ENCODE measurements around the gene MMP24OS. TPM values are rescaled to one million over a fixed set of nuclear protein-coding genes. Genes with fewer than 3 reads are reported as not detected.
"Not testable (repeated sequence)": the region's sequence is repeated elsewhere in the genome, so short reads cannot be mapped to it uniquely, and the experiment has no call there.

Gene MMP24OS
- total RNA-seq, 4 donors from 2014 or later, result 25.2 to 46.8 (median 35.2) TPM

- TF ChIP-seq POLR2AphosphoS5 (IDR thresholded peaks at IDR 0.05) (no peak), POLR2A (IDR thresholded peaks at IDR 0.05) (no peak), EP300 (IDR thresholded peaks at IDR 0.05) (no peak)
- TF ChIP-seq, protein P1, sequence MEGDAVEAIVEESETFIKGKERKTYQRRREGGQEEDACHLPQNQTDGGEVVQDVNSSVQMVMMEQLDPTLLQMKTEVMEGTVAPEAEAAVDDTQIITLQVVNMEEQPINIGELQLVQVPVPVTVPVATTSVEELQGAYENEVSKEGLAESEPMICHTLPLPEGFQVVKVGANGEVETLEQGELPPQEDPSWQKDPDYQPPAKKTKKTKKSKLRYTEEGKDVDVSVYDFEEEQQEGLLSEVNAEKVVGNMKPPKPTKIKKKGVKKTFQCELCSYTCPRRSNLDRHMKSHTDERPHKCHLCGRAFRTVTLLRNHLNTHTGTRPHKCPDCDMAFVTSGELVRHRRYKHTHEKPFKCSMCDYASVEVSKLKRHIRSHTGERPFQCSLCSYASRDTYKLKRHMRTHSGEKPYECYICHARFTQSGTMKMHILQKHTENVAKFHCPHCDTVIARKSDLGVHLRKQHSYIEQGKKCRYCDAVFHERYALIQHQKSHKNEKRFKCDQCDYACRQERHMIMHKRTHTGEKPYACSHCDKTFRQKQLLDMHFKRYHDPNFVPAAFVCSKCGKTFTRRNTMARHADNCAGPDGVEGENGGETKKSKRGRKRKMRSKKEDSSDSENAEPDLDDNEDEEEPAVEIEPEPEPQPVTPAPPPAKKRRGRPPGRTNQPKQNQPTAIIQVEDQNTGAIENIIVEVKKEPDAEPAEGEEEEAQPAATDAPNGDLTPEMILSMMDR (IDR thresholded peaks at IDR 0.05), result no peak
- DNase-seq (ENCODE audit: low spot score in 2 of 2), result no peak
- 88% methylated on average over 1 of the region's 1 CpG for WGBS
- no peaks in the 10 kb centered on the region for H3K9me3 ChIP-seq
- H3K27ac ChIP-seq, result no peak overlapping the region
- H3K4me1 ChIP-seq, result no peaks in the 10 kb centered on the region
- H3K36me3 ChIP-seq, result peaks cover 23% of the 10 kb centered on the region
- H3K4me3 ChIP-seq, result no peak overlapping the region
- H3K27me3 ChIP-seq, result no peaks in the 10 kb centered on the region
Measured at GRCh38 chr20:35264755-35265154, 13.2 kb downstream of the MMP24OS start.

DNA sequence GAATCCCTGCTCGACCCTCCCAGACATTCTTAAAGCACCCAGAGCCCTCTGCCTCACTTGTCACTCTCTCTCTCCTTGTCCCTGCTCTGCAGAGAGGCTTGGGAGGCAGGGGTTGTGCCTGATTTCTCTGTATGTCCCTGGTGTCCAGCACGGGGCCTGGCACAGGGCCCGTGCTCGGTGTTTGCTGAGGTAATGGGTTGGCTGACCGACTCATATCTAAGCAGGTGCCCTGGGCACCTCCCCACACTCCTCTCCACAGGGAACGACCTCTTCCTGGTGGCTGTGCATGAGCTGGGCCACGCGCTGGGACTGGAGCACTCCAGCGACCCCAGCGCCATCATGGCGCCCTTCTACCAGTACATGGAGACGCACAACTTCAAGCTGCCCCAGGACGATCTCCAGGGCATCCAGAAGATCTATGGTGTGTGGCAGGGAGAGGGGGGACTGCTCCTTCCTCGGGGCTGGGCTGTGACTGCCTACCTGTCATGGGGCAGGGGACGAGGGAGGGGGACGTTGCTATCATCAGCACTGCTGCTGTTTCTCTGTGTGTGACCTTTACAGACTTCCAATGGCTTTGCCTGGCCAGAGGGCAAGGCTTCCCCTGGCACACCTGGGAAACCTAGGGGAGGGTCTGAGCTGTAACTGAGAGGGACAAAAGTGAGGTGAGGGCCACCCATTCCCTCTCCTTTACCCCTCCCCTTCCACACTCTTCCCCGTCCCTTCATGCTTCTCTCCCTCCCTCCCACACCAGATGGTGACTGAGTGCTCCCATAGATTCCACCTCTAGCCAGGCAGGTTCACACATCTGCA, 14.2 kb downstream of the MMP24OS start:
- Histone ChIP-seq H3K4me1 (no peaks in the 10 kb centered on the region), H3K36me3 (peaks cover 20% of the 10 kb centered on the region), H3K27me3 (no peaks in the 10 kb centered on the region), H3K27ac (no peak overlapping the region), H3K4me3 (no peak overlapping the region), H3K9me3 (no peaks in the 10 kb centered on the region)
- no peak for DNase-seq (ENCODE audit: low spot score in 2 of 2)
- TF ChIP-seq POLR2AphosphoS5 (IDR thresholded peaks at IDR 0.05) (no peak), EP300 (IDR thresholded peaks at IDR 0.05) (no peak), POLR2A (IDR thresholded peaks at IDR 0.05) (no peak)
- TF ChIP-seq, protein P1 (IDR thresholded peaks at IDR 0.05), result no peak
- 69% methylated on average over 12 of the region's 17 CpGs for whole genome bisulfite sequencing

DNA sequence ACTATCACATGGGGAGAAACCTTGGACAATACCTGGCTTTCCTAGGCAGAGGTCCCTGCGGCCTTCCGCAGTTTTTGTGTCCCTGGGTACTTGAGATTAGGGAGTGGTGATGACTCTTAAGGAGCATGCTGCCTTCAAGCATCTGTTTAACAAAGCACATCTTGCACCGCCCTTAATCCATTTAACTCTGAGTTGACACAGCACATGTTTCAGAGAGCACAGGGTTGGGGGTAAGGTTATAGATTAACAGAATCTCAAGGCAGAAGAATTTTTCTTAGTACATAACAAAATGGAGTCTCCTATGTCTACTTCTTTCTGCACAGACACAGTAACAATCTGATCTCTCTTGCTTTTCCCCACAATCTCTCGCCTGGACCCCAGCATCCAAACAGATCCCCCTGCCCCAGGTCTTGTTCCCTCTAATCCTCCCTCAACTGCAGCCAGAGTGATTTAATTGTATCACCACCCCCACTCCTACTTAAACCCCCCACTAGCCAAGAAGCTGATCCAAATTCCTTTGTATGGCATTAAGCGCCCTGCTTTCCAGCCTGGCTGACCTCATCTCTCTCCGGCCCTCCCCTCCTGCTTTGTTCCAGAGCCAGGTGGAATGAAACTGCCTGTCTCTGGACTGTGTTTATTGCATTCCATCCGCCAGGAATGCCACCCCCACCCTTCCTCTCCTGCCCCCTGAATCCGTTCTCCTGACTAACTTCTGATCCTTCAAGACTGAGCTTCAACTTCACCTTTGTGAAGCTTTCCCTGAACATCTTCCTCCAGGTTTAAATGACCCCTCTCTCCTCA, 15.0 kb downstream of the MMP24OS start:
- 61% methylated on average over 5 of the region's 8 CpGs for WGBS
- not testable (repeated sequence) for H3K4me3 ChIP-seq; H3K4me1 ChIP-seq; H3K27me3 ChIP-seq; DNase-seq (ENCODE audit: low spot score in 2 of 2); H3K27ac ChIP-seq; H3K9me3 ChIP-seq
- peaks cover 16% of the 10 kb centered on the region for H3K36me3 ChIP-seq

DNA sequence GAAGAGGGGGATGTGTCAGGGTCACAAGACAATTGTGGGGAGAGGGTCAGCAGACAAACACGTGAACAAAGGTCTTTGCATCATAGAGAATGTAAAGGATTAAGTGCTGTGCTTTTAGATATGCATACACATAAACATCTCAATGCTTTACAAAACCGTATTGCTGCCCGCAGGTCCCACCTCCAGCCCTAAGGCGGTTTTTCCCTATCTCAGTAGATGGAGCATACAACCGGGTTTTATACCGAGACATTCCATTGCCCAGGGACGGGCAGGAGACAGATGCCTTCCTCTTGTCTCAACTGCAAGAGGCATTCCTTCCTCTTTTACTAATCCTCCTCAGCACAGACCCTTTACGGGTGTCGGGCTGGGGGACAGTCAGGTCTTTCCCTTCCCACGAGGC, 15.6 kb downstream of the MMP24OS start:
- not testable (repeated sequence) for H3K27ac ChIP-seq; H3K4me1 ChIP-seq; H3K27me3 ChIP-seq; H3K9me3 ChIP-seq; H3K36me3 ChIP-seq; H3K4me3 ChIP-seq; DNase-seq (ENCODE audit: low spot score in 2 of 2)
- WGBS, result 77% methylated on average over 7 of the region's 10 CpGs

GRCh38 chr20:35260426-35260825, 17.5 kb downstream of the MMP24OS start:
- 96% methylated on average over 4 of the region's 6 CpGs for WGBS
- Histone ChIP-seq H3K27me3 (no peaks in the 10 kb centered on the region), H3K36me3 (no peaks in the 10 kb centered on the region), H3K4me3 (no peak overlapping the region), H3K4me1 (no peaks in the 10 kb centered on the region), H3K9me3 (no peaks in the 10 kb centered on the region), H3K27ac (no peak overlapping the region)
- no peak for DNase-seq (ENCODE audit: low spot score in 2 of 2)
- no peak for TF ChIP-seq POLR2AphosphoS5 (IDR thresholded peaks at IDR 0.05)

DNA sequence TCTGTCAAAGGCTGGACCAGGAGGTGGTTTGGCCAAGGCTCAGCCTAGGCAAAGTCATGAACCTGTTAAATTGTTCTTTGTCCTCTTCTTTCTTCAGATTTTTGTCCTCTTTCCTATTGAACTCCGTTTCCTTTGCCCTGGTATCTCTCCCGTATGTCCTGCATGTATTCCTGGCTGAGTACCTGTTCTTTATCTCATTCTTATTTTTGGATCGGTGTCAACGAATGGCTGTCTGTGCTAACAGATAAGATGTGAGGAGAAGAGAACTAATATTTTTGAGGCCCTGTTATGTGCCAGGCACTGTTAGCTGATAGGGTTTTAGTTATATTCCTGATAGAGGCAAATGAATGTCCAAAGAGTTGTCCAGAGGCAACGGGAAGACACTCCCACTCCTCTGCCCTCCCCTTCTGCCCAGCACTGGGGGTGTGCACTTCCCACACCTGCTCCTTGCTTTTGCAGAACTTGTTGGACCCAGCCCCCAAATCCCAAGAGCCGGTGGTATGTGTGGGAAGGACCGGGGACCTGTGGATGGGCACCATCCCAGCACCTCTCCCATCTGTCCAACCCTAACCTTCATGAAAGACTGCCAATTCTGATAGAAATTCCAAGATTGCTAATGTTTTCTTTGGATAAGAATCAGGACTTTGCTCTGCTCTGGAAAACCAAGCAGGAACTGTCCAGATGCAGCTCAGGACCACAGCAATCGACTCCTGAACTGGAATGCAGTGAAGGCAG, 20.6 kb downstream of the MMP24OS start:
- Histone ChIP-seq H3K27ac (no peak overlapping the region), H3K9me3 (no peaks in the 10 kb centered on the region), H3K4me3 (no peak overlapping the region), H3K36me3 (no peaks in the 10 kb centered on the region), H3K27me3 (no peaks in the 10 kb centered on the region), H3K4me1 (no peaks in the 10 kb centered on the region)
- DNase-seq (ENCODE audit: low spot score in 2 of 2), result no peak
- TF ChIP-seq, protein P1 (IDR thresholded peaks at IDR 0.05), result no peak
- TF ChIP-seq POLR2A (IDR thresholded peaks at IDR 0.05), result no peak
- no peak for TF ChIP-seq POLR2AphosphoS5 (IDR thresholded peaks at IDR 0.05)
- no peak for TF ChIP-seq EP300 (IDR thresholded peaks at IDR 0.05)
- 70% methylated on average over 8 of the region's 8 CpGs for WGBS
